ENCODE results near the gene UNC5A. TPM values are rescaled to one million over a fixed set of nuclear protein-coding genes. Genes with fewer than 3 reads are reported as not detected.

Gene UNC5A
- total and polyA plus RNA-seq, 9 of the 15 experiments (the other 6 are each of a cell fraction or from before 2014, with no cell fraction given): not detected

- Histone ChIP-seq H3K36me3 (ENCODE audit: control insufficient read depth, insufficient read depth, low read length) (no peaks in the 10 kb centered on the region), H3K9me1 (ENCODE audit: control insufficient read depth, insufficient read depth, low read length) (no peaks in the 10 kb centered on the region), H3K4me2 (ENCODE audit: insufficient read depth, low read length) (no peak overlapping the region), H3K79me2 (ENCODE audit: control insufficient read depth, insufficient read depth, low read length) (no peaks in the 10 kb centered on the region), H3K9ac (ENCODE audit: insufficient read depth in 1 of 2, low read depth in 2 of 2, low read length in 2 of 2) (no peak overlapping the region; a peak in 1 of 4 replicates), H4K20me1 (replicated peaks; ENCODE audit: control insufficient read depth, insufficient read depth, low read length) (peaks cover 17% of the 10 kb centered on the region; the same call in 1 of the 2 replicates), H3K27ac (ENCODE audit: extremely low read depth, low read depth, low read length) (no peak overlapping the region), H3K4me1 (replicated peaks in 1 of 2; ENCODE audit: control insufficient read depth in 2 of 2, insufficient read depth in 2 of 2, low read length in 2 of 2) (peaks cover 0 to 25% of the 10 kb centered on the region in 2 experiments; a peak in 2 of 5 replicates), H3K4me3 (no peak overlapping the region), H3K9me3 (replicated peaks; ENCODE audit: control insufficient read depth, insufficient read depth, low read depth, low read length) (no peaks in the 10 kb centered on the region), H2AFZ (ENCODE audit: low read depth, low read length) (no peak overlapping the region), H3K27me3 (ENCODE audit: control insufficient read depth in 2 of 2, insufficient read depth in 2 of 2, low read length in 2 of 2) (peaks cover 31 to 72% of the 10 kb centered on the region in 2 experiments)
- intact Hi-C loops (cut with micrococcal nuclease): no loop called here
- ChIA-PET POLR2A (interaction anchor here (0.6 kb wide), 1 partner anchor 21 kb away, joined by 3 read pairs; no protein-coding TSS in a partner anchor), CTCF (ENCODE audit: low intra/inter-chr PET ratio) (no interaction called here)
- TF ChIP-seq ZNF134 (CRISPR knock-in tag; conservative IDR thresholded peaks at IDR 0.05) (no peak), SMARCE1 (IDR thresholded peaks at IDR 0.05) (no peak), ZBTB1 (CRISPR knock-in tag; IDR thresholded peaks at IDR 0.05; ENCODE audit: borderline replicate concordance, low read depth) (no peak), BRD9 (IDR thresholded peaks at IDR 0.05; ENCODE audit: low read depth, partially characterized antibody) (no peak), ZNF408 (CRISPR knock-in tag; IDR thresholded peaks at IDR 0.05; ENCODE audit: low read depth) (no peak), ZZZ3 (IDR thresholded peaks at IDR 0.05) (no peak), CEBPG (CRISPR knock-in tag; IDR thresholded peaks at IDR 0.05) (no peak), CEBPG (tag; conservative IDR thresholded peaks at IDR 0.05 in 1 of 2, IDR thresholded peaks at IDR 0.05 in 1 of 2) (no peak), NR2F6 (CRISPR knock-in tag; IDR thresholded peaks at IDR 0.05) (no peak), EHMT2 (IDR thresholded peaks at IDR 0.05) (no peak), ZNF512 (tag; IDR thresholded peaks at IDR 0.05) (no peak)
- in situ Hi-C loops (cut with MboI): no loop called here
- ATAC-seq: no peak
- DNase-seq (ENCODE audit: extremely low read depth in 1 of 4, low spot score in 3 of 4): no peak
- no TSS peak for BruUV-seq (replicated peaks)
- FAIRE-seq: no peak
- 3% methylated on average over 21 of the region's 21 CpGs for WGBS (ENCODE audit: insufficient coverage, low coverage, missing lambda C conversion rate)
These were observed 33.3 kb downstream of the UNC5A start for GRCh38 chr5:176843673-176844072.
